K562 (cell line): ENCODE measurements around the gene SLC22A23. TPM values are rescaled to one million over a fixed set of nuclear protein-coding genes. Genes with fewer than 3 reads are reported as not detected.
A peak's percentile ranks its signal among the peaks of the same experiment; 100 is the strongest.

Experiments used
- BRD9 ChIP-seq: fragments of 450-650 bp; IDR thresholded peaks from 2 replicates; pipeline ENCODE4 v1.6.1; 2018; ENCODE audit warnings: low read depth; ENCODE audit not compliant: partially characterized antibody
- CAMTA2 ChIP-seq: fragments of 250-450 bp; sonication (Bioruptor Pico); conservative IDR thresholded peaks from 2 replicates; pipeline ENCODE4 v1.5.1; 2022
- CC2D1A ChIP-seq: fragments of 450-650 bp; IDR thresholded peaks from 2 replicates; pipeline ENCODE4 v1.6.1; 2017; ENCODE audit warnings: mild to moderate bottlenecking
- FOXM1 ChIP-seq, 2 experiments: fragments of 450-650 bp in 1 of 2; sonication (generic) in 1 of 2; formaldehyde crosslinking in 1 of 2; IDR thresholded peaks; 2 replicates each; pipeline versions ENCODE4 v1.6.1 to v1.9.0; 2017 to 2022; ENCODE audit warnings: low read depth in 2 of 2, mild to moderate bottlenecking in 2 of 2, missing genetic modification reagents in 1 of 2, moderate library complexity in 1 of 2
- ILF3 ChIP-seq: fragments of 450-650 bp; IDR thresholded peaks from 2 replicates; pipeline ENCODE4 v1.6.1; 2018; ENCODE audit warnings: antibody characterized with exemption, mild to moderate bottlenecking, moderate library complexity, borderline replicate concordance
- MTA3 ChIP-seq: fragments of 450-650 bp; formaldehyde crosslinking; IDR thresholded peaks from 2 replicates; pipeline ENCODE4 v1.6.1; 2017; ENCODE audit warnings: mild to moderate bottlenecking, borderline replicate concordance
- NR2C1 ChIP-seq, 2 experiments: fragments of 450-650 bp; IDR thresholded peaks; 2 replicates each; pipeline ENCODE4 v1.6.1; 2017; ENCODE audit warnings: mild to moderate bottlenecking in 2 of 2, antibody characterized with exemption in 1 of 2, inconsistent platforms in 1 of 2, missing compliant biosample characterization in 1 of 2, missing genetic modification characterization in 1 of 2
- RCOR1 ChIP-seq, 2 experiments: IDR thresholded peaks; 2 replicates each; pipeline ENCODE4 v1.6.1; 2012; ENCODE audit warnings: low read depth in 2 of 2, low read length in 2 of 2, borderline replicate concordance in 1 of 2, improper control_type of control experiment in 1 of 2
- SAFB ChIP-seq: fragments of 200-400 bp; formaldehyde crosslinking; IDR thresholded peaks from 2 replicates; pipeline ENCODE4 v1.6.1; 2017; ENCODE audit warnings: low read depth, low read length, borderline replicate concordance
- SP2 ChIP-seq: IDR thresholded peaks from 2 replicates; pipeline ENCODE4 v1.6.1; 2011; ENCODE audit warnings: mild to moderate bottlenecking, low read depth, low read length, moderate library complexity; ENCODE audit not compliant: poor library complexity, severe bottlenecking; ENCODE audit errors: extremely low read depth
- SREBF1 ChIP-seq: fragments of 150-350 bp; IDR thresholded peaks from 2 replicates; pipeline ENCODE4 v1.6.1; 2014; ENCODE audit warnings: antibody characterized with exemption, low read depth, low read length, borderline replicate concordance
- STAG1 ChIP-seq: sonication (generic); formaldehyde crosslinking; IDR thresholded peaks from 2 replicates; pipeline ENCODE4 v1.5.0; 2020; ENCODE audit warnings: missing genetic modification reagents, borderline replicate concordance
- ZNF324 ChIP-seq: fragments of 250-450 bp; sonication (Bioruptor Pico); IDR thresholded peaks from 2 replicates; pipeline ENCODE4 v1.4.0; 2020; ENCODE audit warnings: mild to moderate bottlenecking
- ZSCAN29 ChIP-seq: fragments of 450-650 bp; IDR thresholded peaks from 2 replicates; pipeline ENCODE4 v1.6.1; 2017
- polyA plus RNA-seq, 8 experiments: library from polyadenylated mRNA; depleted of rRNA in 4 of 8; stranded (reverse) in 5 of 8; unstranded in 3 of 8; fragments of >200 nt; fragmentation: Nextera tagmentation in 2 of 8; fragmentation: Illumina TruSeq in 1 of 8; extraction: Ambion mirVana in 2 of 8; extraction: Trizol in 1 of 8; gene quantifications; 2 replicates each; pipeline versions ENCODE4 v1.2.1 to v1.2.3, GENCODE V29; 2011 to 2014; ENCODE audit warnings: inconsistent platforms in 1 of 8, missing spikeins in 1 of 8
- total RNA-seq, 7 experiments: library from RNA; depleted of rRNA in 6 of 7; stranded (reverse); fragments of >200 nt in 6 of 7; fragmentation: Illumina TruSeq in 2 of 7; extraction: Trizol in 2 of 7; gene quantifications; 2 replicates each; pipeline versions ENCODE4 v1.2.1 to v1.2.3, GENCODE V29; 2011 to 2021; ENCODE audit warnings: low replicate concordance in 1 of 7
- TF ChIP-seq, protein P1 (sequence below): fragments of 250-450 bp; sonication (Bioruptor Pico); IDR thresholded peaks from 2 replicates; pipeline ENCODE4 v1.4.0; 2020; ENCODE audit warnings: mild to moderate bottlenecking, moderate library complexity
- TF ChIP-seq, protein P2 (sequence below): IDR thresholded peaks from 2 replicates; pipeline ENCODE4 v1.6.1; 2011; ENCODE audit warnings: borderline replicate concordance, low read depth, mild to moderate bottlenecking, moderate library complexity, low read length; ENCODE audit not compliant: insufficient read depth, poor library complexity, severe bottlenecking

Gene SLC22A23
- total and polyA plus RNA-seq, 9 of the 15 experiments (the other 6 are each of a cell fraction or from before 2014, with no cell fraction given) = 0.30 to 8.7 (median 2.5) TPM

DNA sequence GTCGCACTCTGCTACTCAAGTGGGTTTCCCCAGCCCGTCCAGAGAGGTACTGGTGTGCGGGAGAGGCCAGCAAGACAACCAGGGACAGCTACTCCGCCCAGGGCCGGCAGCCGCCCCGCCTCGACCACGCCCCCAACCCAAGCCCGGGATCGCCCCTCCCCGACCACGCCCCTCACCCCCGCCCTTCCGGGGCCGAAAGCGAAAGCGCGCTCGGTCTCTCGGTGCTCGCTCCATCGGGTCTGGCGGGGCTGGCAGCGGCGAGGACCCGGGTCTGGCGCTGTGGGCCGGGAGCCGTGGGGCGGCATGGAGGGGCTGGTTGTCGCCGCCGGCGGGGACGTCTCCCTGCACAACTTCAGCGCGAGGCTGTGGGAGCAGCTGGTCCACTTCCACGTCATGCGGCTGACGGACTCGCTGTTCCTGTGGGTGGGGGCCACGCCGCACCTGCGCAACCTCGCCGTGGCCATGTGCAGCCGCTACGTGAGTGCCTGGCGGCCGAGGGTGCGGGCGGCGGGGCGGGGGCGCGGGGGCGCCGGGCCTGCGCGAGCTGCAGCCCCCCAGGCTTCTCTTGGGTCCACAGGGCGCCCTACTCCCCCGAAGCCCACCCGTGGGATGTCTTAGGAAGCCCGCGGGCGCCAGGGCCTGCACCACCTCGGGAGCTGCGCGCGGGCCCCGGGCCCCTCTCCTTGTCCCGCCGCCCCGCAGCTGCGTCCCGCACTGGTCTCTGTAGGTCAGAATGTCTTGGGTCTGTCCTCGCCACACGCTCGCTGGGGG lies 197.9 kb downstream of the SLC22A23 start, which contains the start of gene PSMG4 (continued):
- TF ChIP-seq SREBF1 = no peak
- 0 out of 4 replicates have a peak, but pooled peaks of 1 of the 2 experiments have one; percentile 49 for TF ChIP-seq RCOR1 (IDR thresholded peaks at IDR 0.05; ENCODE audit: borderline replicate concordance in 1 of 2, low read depth in 2 of 2, low read length in 2 of 2)
- TF ChIP-seq BRD9 = no peak
- TF ChIP-seq, protein P1, sequence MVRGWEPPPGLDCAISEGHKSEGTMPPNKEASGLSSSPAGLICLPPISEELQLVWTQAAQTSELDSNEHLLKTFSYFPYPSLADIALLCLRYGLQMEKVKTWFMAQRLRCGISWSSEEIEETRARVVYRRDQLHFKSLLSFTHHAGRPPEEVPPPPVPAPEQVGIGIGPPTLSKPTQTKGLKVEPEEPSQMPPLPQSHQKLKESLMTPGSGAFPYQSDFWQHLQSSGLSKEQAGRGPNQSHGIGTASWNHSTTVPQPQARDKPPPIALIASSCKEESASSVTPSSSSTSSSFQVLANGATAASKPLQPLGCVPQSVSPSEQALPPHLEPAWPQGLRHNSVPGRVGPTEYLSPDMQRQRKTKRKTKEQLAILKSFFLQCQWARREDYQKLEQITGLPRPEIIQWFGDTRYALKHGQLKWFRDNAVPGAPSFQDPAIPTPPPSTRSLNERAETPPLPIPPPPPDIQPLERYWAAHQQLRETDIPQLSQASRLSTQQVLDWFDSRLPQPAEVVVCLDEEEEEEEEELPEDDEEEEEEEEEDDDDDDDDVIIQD (CRISPR knock-in tag) = no peak
- peak; percentile 64; the same call in 1 of the 2 replicates for TF ChIP-seq FOXM1 (IDR thresholded peaks at IDR 0.05; ENCODE audit: low read depth)
- peak; percentile 86; the same call in 1 of the 2 replicates for TF ChIP-seq FOXM1 (CRISPR knock-in tag; IDR thresholded peaks at IDR 0.05; ENCODE audit: low read depth)
- no peak for TF ChIP-seq SP2
- TF ChIP-seq MTA3 = peak; percentile 68; the same call in 1 of the 2 replicates
- TF ChIP-seq NR2C1 (IDR thresholded peaks at IDR 0.05) = no peak
- TF ChIP-seq NR2C1 (tag; IDR thresholded peaks at IDR 0.05) = no peak
- TF ChIP-seq ILF3 = no peak
- TF ChIP-seq ZSCAN29 = 0 out of 2 replicates have a peak, but pooled peaks have one; percentile 35
- TF ChIP-seq ZNF324 = no peak
- TF ChIP-seq SAFB = 0 out of 2 replicates have a peak, but pooled peaks have one; percentile 34
- 0 out of 2 replicates have a peak, but pooled peaks have one; percentile 7 for TF ChIP-seq STAG1 (CRISPR knock-in tag)
- TF ChIP-seq, protein P2, sequence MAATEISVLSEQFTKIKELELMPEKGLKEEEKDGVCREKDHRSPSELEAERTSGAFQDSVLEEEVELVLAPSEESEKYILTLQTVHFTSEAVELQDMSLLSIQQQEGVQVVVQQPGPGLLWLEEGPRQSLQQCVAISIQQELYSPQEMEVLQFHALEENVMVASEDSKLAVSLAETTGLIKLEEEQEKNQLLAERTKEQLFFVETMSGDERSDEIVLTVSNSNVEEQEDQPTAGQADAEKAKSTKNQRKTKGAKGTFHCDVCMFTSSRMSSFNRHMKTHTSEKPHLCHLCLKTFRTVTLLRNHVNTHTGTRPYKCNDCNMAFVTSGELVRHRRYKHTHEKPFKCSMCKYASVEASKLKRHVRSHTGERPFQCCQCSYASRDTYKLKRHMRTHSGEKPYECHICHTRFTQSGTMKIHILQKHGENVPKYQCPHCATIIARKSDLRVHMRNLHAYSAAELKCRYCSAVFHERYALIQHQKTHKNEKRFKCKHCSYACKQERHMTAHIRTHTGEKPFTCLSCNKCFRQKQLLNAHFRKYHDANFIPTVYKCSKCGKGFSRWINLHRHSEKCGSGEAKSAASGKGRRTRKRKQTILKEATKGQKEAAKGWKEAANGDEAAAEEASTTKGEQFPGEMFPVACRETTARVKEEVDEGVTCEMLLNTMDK = peak; percentile 1
- TF ChIP-seq CAMTA2 = 0 out of 2 replicates have a peak, but pooled peaks have one; percentile 17
- TF ChIP-seq CC2D1A = no peak
